Measurements from ENCODE around the gene NFIC. TPM values are rescaled to one million over a fixed set of nuclear protein-coding genes. Genes with fewer than 3 reads are reported as not detected.

Gene NFIC
- total and polyA plus RNA-seq, 2 of the 4 experiments (the other 2 are of a cell fraction) = 21.9 to 32.1 TPM

- TF ChIP-seq, protein P1, sequence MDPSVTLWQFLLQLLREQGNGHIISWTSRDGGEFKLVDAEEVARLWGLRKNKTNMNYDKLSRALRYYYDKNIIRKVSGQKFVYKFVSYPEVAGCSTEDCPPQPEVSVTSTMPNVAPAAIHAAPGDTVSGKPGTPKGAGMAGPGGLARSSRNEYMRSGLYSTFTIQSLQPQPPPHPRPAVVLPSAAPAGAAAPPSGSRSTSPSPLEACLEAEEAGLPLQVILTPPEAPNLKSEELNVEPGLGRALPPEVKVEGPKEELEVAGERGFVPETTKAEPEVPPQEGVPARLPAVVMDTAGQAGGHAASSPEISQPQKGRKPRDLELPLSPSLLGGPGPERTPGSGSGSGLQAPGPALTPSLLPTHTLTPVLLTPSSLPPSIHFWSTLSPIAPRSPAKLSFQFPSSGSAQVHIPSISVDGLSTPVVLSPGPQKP (IDR thresholded peaks at IDR 0.05; ENCODE audit: borderline replicate concordance, low read depth, low read length) = no peak
- no peak for TF ChIP-seq RAD21 (IDR thresholded peaks at IDR 0.05; ENCODE audit: low read length)
Observed at GRCh38 chr19:3407556-3408516, 41.5 kb downstream of the NFIC start (continued).

- H3K23ac ChIP-seq (ENCODE audit: low read depth, low read length) = no peak overlapping the region
- CTCF ChIA-PET = interaction anchor here (1.5 kb wide), 1 partner anchor 21 kb away, joined by 3 read pairs; no protein-coding TSS in a partner anchor
- BruUV-seq (replicated peaks) = no TSS peak
- H2BK5ac ChIP-seq (ENCODE audit: low read depth, low read length, poor library complexity, severe bottlenecking) = no peak overlapping the region
- intact Hi-C loops (cut with micrococcal nuclease) (no loop called here), dilution Hi-C loops (cut with HindIII; ENCODE audit: low sequenced_read_pairs, unreplicated experiment) (no loop called here), in situ Hi-C loops (cut with MboI; ENCODE audit: low sequenced_read_pairs) (no loop called here)
- peaks cover 29% of the 10 kb centered on the region for H4K20me1 ChIP-seq (ENCODE audit: insufficient read depth, low read length)
- no peak overlapping the region for H2AK9ac ChIP-seq (replicated peaks; ENCODE audit: low read depth, low read length, poor library complexity)
- H2BK15ac ChIP-seq (ENCODE audit: low read depth, low read length) = no peak overlapping the region
- no peak overlapping the region for H4K8ac ChIP-seq (ENCODE audit: low read depth in 2 of 2, low read length in 2 of 2)
- H3K27ac ChIP-seq (ENCODE audit: insufficient read depth, low read length) = no peak overlapping the region
- no peak overlapping the region for H3K9ac ChIP-seq (ENCODE audit: low read depth, low read length)
- no peak overlapping the region for H3K4me2 ChIP-seq (ENCODE audit: low read depth, low read length)
- H3K27me3 ChIP-seq (ENCODE audit: control insufficient read depth, insufficient read depth, low read length) = no peaks in the 10 kb centered on the region
- DNase-seq (no peak), ATAC-seq (ENCODE audit: low read depth) (no peak)
- H3K14ac ChIP-seq (replicated peaks; ENCODE audit: low read depth, low read length) = no peak overlapping the region; the same call in 1 of the 2 replicates
- no peaks in the 10 kb centered on the region for H3K9me3 ChIP-seq (ENCODE audit: control insufficient read depth, insufficient read depth, low read length)
- H3K4me1 ChIP-seq (ENCODE audit: control insufficient read depth, insufficient read depth, low read length) = peaks cover 18% of the 10 kb centered on the region
- POLR2A ChIA-PET (ENCODE audit: unreplicated experiment) = no interaction called here
- H4K91ac ChIP-seq (ENCODE audit: insufficient read depth, low read depth, low read length) = no peak overlapping the region
- H4K5ac ChIP-seq (ENCODE audit: low read depth, low read length) = no peak overlapping the region
- no peak overlapping the region for H3K18ac ChIP-seq (ENCODE audit: low read depth, low read length)
- peaks cover 33 to 78% of the 10 kb centered on the region in 2 experiments; a peak in 3 of 4 replicates for H3K79me1 ChIP-seq (ENCODE audit: low read depth in 1 of 2, low read length in 2 of 2)
- 82% methylated on average over 10 of the region's 11 CpGs; no CpG with 5 or more reads in 1 of the 2 experiments for WGBS, 2 experiments (ENCODE audit: extremely low coverage in 2 of 2, insufficient read length in 1 of 2)
- no peak overlapping the region for H3K56ac ChIP-seq (ENCODE audit: extremely low read depth, insufficient read depth, low read length)
- H2BK120ac ChIP-seq (ENCODE audit: low read depth, low read length) = no peak overlapping the region; the same call in 1 of the 2 replicates
- H2AK5ac ChIP-seq (ENCODE audit: low read depth, low read length) = no peak overlapping the region
- peak overlapping the region; percentile 8 for H2AFZ ChIP-seq (replicated peaks; ENCODE audit: low read length, poor library complexity)
- no peak overlapping the region for H2BK20ac ChIP-seq (ENCODE audit: low read depth, low read length)
- no peak overlapping the region for H3K4ac ChIP-seq (ENCODE audit: low read depth, low read length)
- TF ChIP-seq CHD1 (IDR thresholded peaks at IDR 0.05; ENCODE audit: low read depth, low read length) = no peak
- no peak for TF ChIP-seq MAFK (IDR thresholded peaks at IDR 0.05; ENCODE audit: low read depth, low read length)
- TF ChIP-seq, protein P2, sequence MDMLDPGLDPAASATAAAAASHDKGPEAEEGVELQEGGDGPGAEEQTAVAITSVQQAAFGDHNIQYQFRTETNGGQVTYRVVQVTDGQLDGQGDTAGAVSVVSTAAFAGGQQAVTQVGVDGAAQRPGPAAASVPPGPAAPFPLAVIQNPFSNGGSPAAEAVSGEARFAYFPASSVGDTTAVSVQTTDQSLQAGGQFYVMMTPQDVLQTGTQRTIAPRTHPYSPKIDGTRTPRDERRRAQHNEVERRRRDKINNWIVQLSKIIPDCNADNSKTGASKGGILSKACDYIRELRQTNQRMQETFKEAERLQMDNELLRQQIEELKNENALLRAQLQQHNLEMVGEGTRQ (IDR thresholded peaks at IDR 0.05; ENCODE audit: low read depth, low read length) = no peak
- no peak for TF ChIP-seq NFE2L2 (IDR thresholded peaks at IDR 0.05; ENCODE audit: low read depth, low read length)
- TF ChIP-seq RCOR1 (IDR thresholded peaks at IDR 0.05; ENCODE audit: insufficient replicate concordance, low read length) = no peak
- no peak for TF ChIP-seq CTCF (conservative IDR thresholded peaks at IDR 0.05; ENCODE audit: low read depth, low read length)
- TF ChIP-seq POLR2A (IDR thresholded peaks at IDR 0.05; ENCODE audit: low read depth, low read length) = no peak
- H3K4me3 ChIP-seq (ENCODE audit: insufficient read depth, low read depth, low read length) = no peak overlapping the region
- H3K36me3 ChIP-seq (ENCODE audit: control insufficient read depth, insufficient read depth, low read length) = peaks cover 22% of the 10 kb centered on the region
- peaks cover 13% of the 10 kb centered on the region for H3K9me1 ChIP-seq (ENCODE audit: insufficient read depth, low read length)
Observed at GRCh38 chr19:3408996-3409345, 42.6 kb downstream of the NFIC start.
